B cell (primary cell): ENCODE data around the gene TLE3.

ENCODE experiments used
- EZH2 ChIP-seq: IDR thresholded peaks from 2 replicates; pipeline ENCODE4 v1.6.1; 2012; ENCODE audit warnings: borderline replicate concordance, low read depth, mild to moderate bottlenecking, moderate library complexity, low read length; ENCODE audit not compliant: insufficient read depth, poor library complexity, severe bottlenecking
- TF ChIP-seq, protein P1 (sequence below): fragments of 200-600 bp; IDR thresholded peaks from one replicate; pipeline ENCODE4 v1.8.0; 2022; ENCODE audit warnings: antibody characterized with exemption, mild to moderate bottlenecking

DNA sequence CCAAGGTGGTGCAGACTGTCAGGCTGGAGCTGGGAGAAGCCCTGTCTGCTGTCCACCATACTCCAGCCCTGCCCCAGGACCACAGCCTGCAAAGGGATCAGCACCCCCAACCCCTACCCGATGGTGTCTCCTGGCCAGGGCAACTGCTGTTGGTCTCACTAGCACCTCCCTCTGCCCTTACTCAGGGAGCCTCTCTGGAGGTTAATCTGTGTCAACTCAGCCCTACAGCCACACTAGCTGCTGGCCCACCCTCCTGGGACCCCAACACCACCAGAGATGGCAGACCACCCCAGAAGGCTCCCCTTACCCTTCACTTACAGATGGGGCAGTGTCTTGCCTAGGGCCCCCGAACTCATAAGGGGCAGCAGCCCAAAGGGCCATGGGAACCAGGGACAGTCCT is 65.2 kb downstream of the TLE3 start:
- TF ChIP-seq EZH2: no peak
- TF ChIP-seq, protein P1, sequence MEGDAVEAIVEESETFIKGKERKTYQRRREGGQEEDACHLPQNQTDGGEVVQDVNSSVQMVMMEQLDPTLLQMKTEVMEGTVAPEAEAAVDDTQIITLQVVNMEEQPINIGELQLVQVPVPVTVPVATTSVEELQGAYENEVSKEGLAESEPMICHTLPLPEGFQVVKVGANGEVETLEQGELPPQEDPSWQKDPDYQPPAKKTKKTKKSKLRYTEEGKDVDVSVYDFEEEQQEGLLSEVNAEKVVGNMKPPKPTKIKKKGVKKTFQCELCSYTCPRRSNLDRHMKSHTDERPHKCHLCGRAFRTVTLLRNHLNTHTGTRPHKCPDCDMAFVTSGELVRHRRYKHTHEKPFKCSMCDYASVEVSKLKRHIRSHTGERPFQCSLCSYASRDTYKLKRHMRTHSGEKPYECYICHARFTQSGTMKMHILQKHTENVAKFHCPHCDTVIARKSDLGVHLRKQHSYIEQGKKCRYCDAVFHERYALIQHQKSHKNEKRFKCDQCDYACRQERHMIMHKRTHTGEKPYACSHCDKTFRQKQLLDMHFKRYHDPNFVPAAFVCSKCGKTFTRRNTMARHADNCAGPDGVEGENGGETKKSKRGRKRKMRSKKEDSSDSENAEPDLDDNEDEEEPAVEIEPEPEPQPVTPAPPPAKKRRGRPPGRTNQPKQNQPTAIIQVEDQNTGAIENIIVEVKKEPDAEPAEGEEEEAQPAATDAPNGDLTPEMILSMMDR: no peak
